ENCODE data around the gene ST3GAL3. TPM values are rescaled to one million over a fixed set of nuclear protein-coding genes. Genes with fewer than 3 reads are reported as not detected.

The ST3GAL3 gene
- total and polyA plus RNA-seq, 10 of the 15 experiments (the other 5 are each of a cell fraction or from before 2014, with no cell fraction given), result 1.2 to 19.3 (median 11.0) TPM

- Histone ChIP-seq H3K9me3 (replicated peaks; ENCODE audit: control insufficient read depth, insufficient read depth, low read length) (no peaks in the 10 kb centered on the region), H3K79me2 (ENCODE audit: control insufficient read depth, insufficient read depth, low read length) (no peaks in the 10 kb centered on the region), H3K9ac (ENCODE audit: control insufficient read depth, insufficient read depth, low read length) (no peak overlapping the region), H3K4me2 (ENCODE audit: control insufficient read depth, insufficient read depth) (no peak overlapping the region), H4K20me1 (ENCODE audit: control insufficient read depth, insufficient read depth) (no peaks in the 10 kb centered on the region), H3K27me3 (replicated peaks in 1 of 2; ENCODE audit: control insufficient read depth in 2 of 2, insufficient read depth in 2 of 2, low read length in 1 of 2) (no peaks in the 10 kb centered on the region), H3K4me1 (ENCODE audit: control insufficient read depth, insufficient read depth, low read length) (no peaks in the 10 kb centered on the region), H3K36me3 (ENCODE audit: control insufficient read depth in 2 of 2, insufficient read depth in 2 of 2, low read length in 1 of 2) (no peaks in the 10 kb centered on the region), H2AFZ (ENCODE audit: control insufficient read depth, low read depth, low read length) (no peak overlapping the region), H3K4me3 (no peak overlapping the region), H3K27ac (ENCODE audit: control insufficient read depth, insufficient read depth) (no peak overlapping the region)
- POLR2A ChIA-PET, result no interaction called here
- 90% methylated on average over 18 of the region's 18 CpGs for WGBS (ENCODE audit: insufficient coverage, insufficient replicate concordance, low lambda C conversion rate, missing lambda C conversion rate)
- RAD21 ChIA-PET (ENCODE audit: unreplicated experiment), result interaction anchor here (0.8 kb wide), 1 partner anchor 150 kb away, joined by 3 read pairs; no protein-coding TSS in a partner anchor
- intact Hi-C loops (cut with micrococcal nuclease; ENCODE audit: unreplicated experiment) (no loop called here), in situ Hi-C loops (cut with MboI) (no loop called here)
- SMC1A ChIA-PET (ENCODE audit: uncharacterized antibody, unreplicated experiment), result interaction anchor here (0.6 kb wide), 1 partner anchor 24 kb away, joined by 3 read pairs; no protein-coding TSS in a partner anchor
- ATAC-seq, result no peak
- CTCF ChIA-PET, result interaction anchor here (2.3 to 5.5 kb wide), 2 partner anchors 21 to 149 kb away, joined by 9 to 81 read pairs; no protein-coding TSS in a partner anchor
- no TSS peak for BruUV-seq (replicated peaks)
- no peak for FAIRE-seq
- no peak for DNase-seq (ENCODE audit: low read depth, low spot score)
- TF ChIP-seq NFYB (IDR thresholded peaks at IDR 0.05; ENCODE audit: insufficient read depth, low read depth, low read length) (no peak), SMC3 (IDR thresholded peaks at IDR 0.05; ENCODE audit: borderline replicate concordance, low read length) (no peak), MEF2A (IDR thresholded peaks at IDR 0.05; ENCODE audit: insufficient read depth, low read depth, low read length) (no peak), HSF1 (IDR thresholded peaks at IDR 0.05; ENCODE audit: low read depth, low read length) (no peak), ZBED1 (IDR thresholded peaks at IDR 0.05; ENCODE audit: borderline replicate concordance) (no peak), ZNF24 (IDR thresholded peaks at IDR 0.05) (no peak), ATF7 (IDR thresholded peaks at IDR 0.05; ENCODE audit: low read depth) (no peak), EP300 (IDR thresholded peaks at IDR 0.05; ENCODE audit: borderline replicate concordance in 1 of 2, control insufficient read depth in 1 of 2, low read depth in 2 of 2, low read length in 2 of 2) (no peak), USF2 (IDR thresholded peaks at IDR 0.05; ENCODE audit: borderline replicate concordance, low read depth, low read length) (no peak), MTA2 (IDR thresholded peaks at IDR 0.05; ENCODE audit: low read depth) (no peak), ZNF384 (IDR thresholded peaks at IDR 0.05; ENCODE audit: borderline replicate concordance, low read depth, low read length) (no peak), RBBP5 (conservative IDR thresholded peaks at IDR 0.05) (no peak), CUX1 (IDR thresholded peaks at IDR 0.05; ENCODE audit: insufficient replicate concordance, low read depth, low read length) (no peak), FOS (IDR thresholded peaks at IDR 0.05; ENCODE audit: borderline replicate concordance, extremely low read depth, insufficient read length) (no peak), SIN3A (IDR thresholded peaks at IDR 0.05; ENCODE audit: low read depth, low read length) (no peak), CBX5 (IDR thresholded peaks at IDR 0.05; ENCODE audit: low read depth) (no peak)
These were observed 206.5 kb downstream of the ST3GAL3 start for GRCh38 chr1:43913666-43914360.

Measured in GM12878 (cell line).